Measurements from ENCODE around the gene TDO2. TPM values are rescaled to one million over a fixed set of nuclear protein-coding genes. Genes with fewer than 3 reads are reported as not detected.

The TDO2 gene
- not detected in 2 replicates for total RNA-seq
- long read RNA-seq: 0 reads

DNA sequence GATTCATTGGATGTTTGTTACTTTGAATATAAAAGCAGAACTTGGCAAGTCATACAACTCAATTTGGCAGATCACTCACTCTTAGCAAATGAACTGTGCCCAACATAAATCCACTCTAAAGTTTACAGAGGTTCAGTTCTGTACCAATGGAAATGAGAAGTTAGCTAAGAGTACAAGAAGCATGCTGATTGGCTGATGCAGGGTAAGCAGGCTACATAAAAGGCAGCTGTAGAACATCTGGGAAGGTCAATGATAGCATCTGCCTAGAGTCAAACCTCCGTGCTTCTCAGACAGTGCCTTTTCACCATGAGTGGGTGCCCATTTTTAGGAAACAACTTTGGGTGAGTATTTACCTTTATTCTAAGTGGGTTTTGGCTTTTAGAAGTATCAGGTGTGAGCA is at the start of gene TDO2:
TSS of gene TDO2 (plus strand) at position 244 of the 400 bp plus-strand sequence. CDS start at position 307, 63 bp downstream.
- Mint-ChIP-seq H3K36me3 (ENCODE audit: unreplicated experiment) (peaks cover 4% of the 10 kb centered on the region), H3K9me3 (ENCODE audit: unreplicated experiment) (no peaks in the 10 kb centered on the region), H3K27ac (ENCODE audit: unreplicated experiment) (no peak within 1 kb of the TSS), H3K4me1 (ENCODE audit: unreplicated experiment) (peaks cover 31% of the 10 kb centered on the region), H3K4me3 (ENCODE audit: unreplicated experiment) (no peak within 1 kb of the TSS), H3K27me3 (ENCODE audit: unreplicated experiment) (peaks cover 22% of the 10 kb centered on the region)
- TF ChIP-seq, protein P1, sequence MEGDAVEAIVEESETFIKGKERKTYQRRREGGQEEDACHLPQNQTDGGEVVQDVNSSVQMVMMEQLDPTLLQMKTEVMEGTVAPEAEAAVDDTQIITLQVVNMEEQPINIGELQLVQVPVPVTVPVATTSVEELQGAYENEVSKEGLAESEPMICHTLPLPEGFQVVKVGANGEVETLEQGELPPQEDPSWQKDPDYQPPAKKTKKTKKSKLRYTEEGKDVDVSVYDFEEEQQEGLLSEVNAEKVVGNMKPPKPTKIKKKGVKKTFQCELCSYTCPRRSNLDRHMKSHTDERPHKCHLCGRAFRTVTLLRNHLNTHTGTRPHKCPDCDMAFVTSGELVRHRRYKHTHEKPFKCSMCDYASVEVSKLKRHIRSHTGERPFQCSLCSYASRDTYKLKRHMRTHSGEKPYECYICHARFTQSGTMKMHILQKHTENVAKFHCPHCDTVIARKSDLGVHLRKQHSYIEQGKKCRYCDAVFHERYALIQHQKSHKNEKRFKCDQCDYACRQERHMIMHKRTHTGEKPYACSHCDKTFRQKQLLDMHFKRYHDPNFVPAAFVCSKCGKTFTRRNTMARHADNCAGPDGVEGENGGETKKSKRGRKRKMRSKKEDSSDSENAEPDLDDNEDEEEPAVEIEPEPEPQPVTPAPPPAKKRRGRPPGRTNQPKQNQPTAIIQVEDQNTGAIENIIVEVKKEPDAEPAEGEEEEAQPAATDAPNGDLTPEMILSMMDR (IDR thresholded peaks at IDR 0.05): no peak
- DNase-seq (ENCODE audit: extremely low spot score, unreplicated experiment): no peak

DNA sequence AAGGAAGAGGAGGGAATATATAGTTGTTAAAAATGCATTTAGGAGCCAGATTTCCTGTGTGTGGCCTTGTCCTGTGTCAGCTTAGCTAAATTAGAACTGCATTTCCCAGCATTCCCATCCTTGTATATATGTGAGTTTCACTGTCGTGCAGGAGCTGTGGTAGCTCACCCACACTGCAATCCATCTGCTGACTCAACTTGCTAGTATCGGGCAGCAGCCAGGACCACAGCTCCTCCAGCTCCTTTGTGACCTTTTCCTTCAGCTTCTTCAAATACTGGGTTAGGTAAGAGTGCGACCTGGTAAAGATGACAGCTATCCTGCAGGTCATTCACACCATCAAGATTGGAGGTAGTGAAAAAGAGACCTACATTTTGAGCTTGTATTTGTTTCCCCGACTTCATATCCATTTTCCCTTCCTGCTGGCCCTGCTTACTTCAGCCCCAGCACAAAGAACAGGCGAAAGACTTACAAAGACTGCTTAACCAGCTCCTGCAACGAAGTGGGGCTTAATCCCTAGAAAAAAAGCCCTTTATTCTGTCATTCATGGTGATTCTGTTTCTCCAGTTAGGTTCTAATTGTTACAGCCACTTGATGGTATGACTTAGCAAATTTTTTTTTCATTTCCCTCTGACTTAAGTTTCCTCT is 48.8 kb upstream of the TDO2 start:
- H3K27ac Mint-ChIP-seq (ENCODE audit: unreplicated experiment): no peak overlapping the region
- no peak overlapping the region for H3K4me3 Mint-ChIP-seq (ENCODE audit: unreplicated experiment)
- no peaks in the 10 kb centered on the region for H3K4me1 Mint-ChIP-seq (ENCODE audit: unreplicated experiment)
- no peak for DNase-seq (ENCODE audit: extremely low spot score, unreplicated experiment)
- peaks cover 1% of the 10 kb centered on the region for H3K36me3 Mint-ChIP-seq (ENCODE audit: unreplicated experiment)
- TF ChIP-seq, protein P1 (IDR thresholded peaks at IDR 0.05): no peak
- peaks cover 6% of the 10 kb centered on the region for H3K9me3 Mint-ChIP-seq (ENCODE audit: unreplicated experiment)
- H3K27me3 Mint-ChIP-seq (ENCODE audit: unreplicated experiment): peaks cover 7% of the 10 kb centered on the region

DNA sequence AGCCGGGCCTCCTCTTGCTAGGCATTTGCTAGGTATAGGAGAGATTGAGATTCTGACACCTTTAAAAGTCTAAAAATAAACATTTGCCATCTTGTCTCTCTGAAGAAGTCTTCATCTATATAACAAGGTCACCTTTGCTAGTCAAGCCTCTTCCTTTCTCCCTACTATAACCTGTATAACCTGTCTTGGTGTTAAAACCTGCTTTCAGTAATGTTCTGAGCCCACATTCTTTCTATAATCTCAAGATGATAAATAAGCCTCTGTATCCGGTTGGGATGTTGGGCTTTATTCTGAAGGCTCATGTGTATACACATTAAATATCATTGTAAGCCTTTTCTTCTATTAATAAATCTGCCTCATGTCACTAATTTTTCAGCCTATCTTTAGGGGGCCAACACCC is 47.6 kb upstream of the TDO2 start:
- Mint-ChIP-seq H3K27me3 (ENCODE audit: unreplicated experiment) (peaks cover 8% of the 10 kb centered on the region), H3K4me3 (ENCODE audit: unreplicated experiment) (no peak overlapping the region), H3K4me1 (ENCODE audit: unreplicated experiment) (no peaks in the 10 kb centered on the region), H3K27ac (ENCODE audit: unreplicated experiment) (no peak overlapping the region), H3K36me3 (ENCODE audit: unreplicated experiment) (no peaks in the 10 kb centered on the region), H3K9me3 (ENCODE audit: unreplicated experiment) (no peaks in the 10 kb centered on the region)
- DNase-seq (ENCODE audit: extremely low spot score, unreplicated experiment): no peak
- TF ChIP-seq, protein P1 (IDR thresholded peaks at IDR 0.05): no peak

DNA sequence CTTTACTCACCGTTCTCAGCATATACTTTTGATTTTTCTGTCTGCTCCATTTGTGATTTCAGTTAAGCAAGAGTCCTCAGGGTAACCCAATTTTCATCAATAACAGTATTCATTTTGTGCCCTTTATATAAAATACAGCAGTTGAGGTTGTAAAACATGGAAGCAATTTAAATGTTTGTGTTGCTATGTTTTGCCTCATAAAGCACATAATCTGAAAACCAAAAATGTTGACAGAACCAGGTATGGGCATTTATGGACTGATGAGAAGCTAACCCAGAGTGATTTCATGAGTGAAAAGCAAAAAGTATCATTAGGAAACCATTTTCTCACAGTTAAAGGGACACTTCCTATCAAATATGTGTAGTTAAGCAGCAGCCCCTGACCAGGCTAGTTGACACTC is 37.3 kb upstream of the TDO2 start, which contains the start of gene ASIC5:
TSS of gene ASIC5 (minus strand) at position 101 of the 400 bp plus-strand sequence. CDS start at position 50, 51 bp downstream.
- Mint-ChIP-seq H3K27ac (ENCODE audit: unreplicated experiment) (no peak within 1 kb of the TSS), H3K4me1 (ENCODE audit: unreplicated experiment) (no peaks in the 10 kb centered on the region), H3K36me3 (ENCODE audit: unreplicated experiment) (peaks cover 3% of the 10 kb centered on the region), H3K9me3 (ENCODE audit: unreplicated experiment) (peaks cover 4% of the 10 kb centered on the region), H3K27me3 (ENCODE audit: unreplicated experiment) (peaks cover 10% of the 10 kb centered on the region), H3K4me3 (ENCODE audit: unreplicated experiment) (no peak within 1 kb of the TSS)
- TF ChIP-seq, protein P1 (IDR thresholded peaks at IDR 0.05): no peak
- DNase-seq (ENCODE audit: extremely low spot score, unreplicated experiment): no peak

DNA sequence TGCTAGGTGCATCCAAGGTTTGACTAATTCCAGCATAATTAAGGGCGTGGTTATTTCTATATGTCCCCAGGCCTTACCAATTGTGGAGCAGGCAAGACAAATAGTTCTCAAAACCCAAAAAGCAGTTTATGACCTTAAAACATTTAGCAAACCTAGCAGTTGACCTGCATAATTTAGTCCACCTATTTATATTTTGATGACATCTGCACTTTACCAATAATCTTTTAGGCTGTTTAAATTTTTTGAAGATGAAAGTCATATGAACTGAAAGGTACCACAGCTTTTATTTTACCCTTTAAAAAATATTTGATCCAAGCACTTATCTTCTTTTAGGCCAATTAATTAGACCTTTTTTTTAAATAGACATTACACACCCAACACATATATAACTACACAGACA is 27.6 kb upstream of the TDO2 start:
- TF ChIP-seq, protein P1 (IDR thresholded peaks at IDR 0.05): no peak
- H3K27me3 Mint-ChIP-seq (ENCODE audit: unreplicated experiment): peaks cover 3% of the 10 kb centered on the region
- no peaks in the 10 kb centered on the region for H3K36me3 Mint-ChIP-seq (ENCODE audit: unreplicated experiment)
- no peak for DNase-seq (ENCODE audit: extremely low spot score, unreplicated experiment)
- no peak overlapping the region for H3K4me3 Mint-ChIP-seq (ENCODE audit: unreplicated experiment)
- peaks cover 8% of the 10 kb centered on the region for H3K9me3 Mint-ChIP-seq (ENCODE audit: unreplicated experiment)
- no peaks in the 10 kb centered on the region for H3K4me1 Mint-ChIP-seq (ENCODE audit: unreplicated experiment)
- no peak overlapping the region for H3K27ac Mint-ChIP-seq (ENCODE audit: unreplicated experiment)
